GM18867 (cell line): Measurements from ENCODE around the gene CYTH1.
"Not testable (repeated sequence)": the region's sequence is repeated elsewhere in the genome, so short reads cannot be mapped to it uniquely, and the experiment has no call there.

ENCODE experiments used
- ATAC-seq: cut with Tn5 transposase; IDR thresholded peaks from one replicate; pipeline ENCODE4 v1.9.1; 2021; ENCODE audit warnings: mild to moderate bottlenecking, moderate library complexity; ENCODE audit not compliant: unreplicated experiment

CYTH1 gene

DNA sequence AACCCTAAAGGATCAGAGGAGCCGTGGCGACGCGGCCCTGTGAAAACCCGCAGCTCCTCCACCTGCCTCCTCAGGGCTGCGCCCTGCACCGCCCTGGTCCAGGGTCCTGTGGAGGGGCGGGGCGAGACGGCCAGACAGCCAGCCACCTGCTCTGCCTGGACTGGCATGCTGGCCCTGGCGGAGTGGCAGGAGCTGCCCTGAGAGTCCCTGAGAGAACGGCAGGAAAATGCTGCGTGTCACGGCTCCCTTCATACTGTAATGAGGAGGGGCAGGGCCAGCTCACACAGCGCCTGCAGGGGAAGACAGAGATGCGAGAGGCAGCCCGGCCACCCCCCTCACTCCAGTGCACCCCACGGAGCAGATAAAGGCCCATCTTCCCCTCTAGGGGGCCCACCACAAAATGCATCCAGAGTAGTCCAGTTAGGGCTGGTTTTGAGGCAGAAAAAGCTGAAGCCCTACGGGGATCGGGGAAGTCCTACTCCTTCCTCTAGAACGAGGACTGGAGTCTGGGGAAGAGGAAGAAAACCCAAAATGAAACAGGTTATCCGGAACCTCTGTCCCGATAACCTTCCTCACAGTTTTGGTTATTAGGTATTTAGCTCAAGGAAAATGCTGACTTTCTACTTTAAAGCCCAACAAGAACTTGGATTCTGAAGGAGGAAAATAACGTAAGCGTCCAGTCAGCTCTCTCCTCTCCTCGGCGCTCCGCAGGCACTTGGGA, 107.3 kb downstream of the CYTH1 start:
- no peak for ATAC-seq

DNA sequence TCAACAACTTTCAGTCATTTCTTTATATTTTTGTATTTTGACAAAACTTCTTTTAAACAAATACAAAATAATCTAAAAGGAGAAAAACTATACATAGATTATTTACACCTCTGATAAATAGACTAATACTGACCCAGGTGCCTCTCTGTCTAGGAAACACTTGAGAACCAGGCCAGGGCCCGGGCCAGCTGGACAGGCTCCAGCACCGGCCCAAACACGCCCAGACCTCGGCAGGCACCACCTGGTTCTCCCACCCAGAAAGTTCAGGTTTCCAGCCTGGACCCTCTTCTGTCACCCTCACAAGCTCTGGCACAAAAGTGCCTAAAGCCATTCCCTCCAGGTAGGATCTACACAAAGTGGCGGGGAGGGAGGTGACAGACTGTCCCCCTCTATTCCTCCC, 107.9 kb downstream of the CYTH1 start:
- ATAC-seq, result no peak

DNA sequence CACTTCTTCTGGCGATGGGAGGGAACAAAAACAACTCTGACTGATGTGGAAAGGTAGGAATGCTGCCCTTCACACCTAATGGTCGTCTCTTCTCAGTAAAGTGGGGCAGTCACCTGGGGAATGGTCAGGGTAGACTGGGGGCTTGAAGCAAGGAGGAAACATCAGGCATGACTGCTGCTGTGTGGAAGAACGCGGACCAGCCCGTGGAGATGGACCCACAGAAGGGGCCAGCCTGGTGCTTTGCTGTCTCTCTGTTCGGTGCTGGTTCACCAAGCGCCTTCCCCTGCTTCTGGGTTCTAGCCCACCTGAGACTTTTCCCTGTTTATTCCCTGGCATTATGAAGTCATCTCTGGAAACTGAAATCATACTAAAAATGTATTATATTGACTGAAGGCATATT, 108.7 kb downstream of the CYTH1 start:
- no peak for ATAC-seq

DNA sequence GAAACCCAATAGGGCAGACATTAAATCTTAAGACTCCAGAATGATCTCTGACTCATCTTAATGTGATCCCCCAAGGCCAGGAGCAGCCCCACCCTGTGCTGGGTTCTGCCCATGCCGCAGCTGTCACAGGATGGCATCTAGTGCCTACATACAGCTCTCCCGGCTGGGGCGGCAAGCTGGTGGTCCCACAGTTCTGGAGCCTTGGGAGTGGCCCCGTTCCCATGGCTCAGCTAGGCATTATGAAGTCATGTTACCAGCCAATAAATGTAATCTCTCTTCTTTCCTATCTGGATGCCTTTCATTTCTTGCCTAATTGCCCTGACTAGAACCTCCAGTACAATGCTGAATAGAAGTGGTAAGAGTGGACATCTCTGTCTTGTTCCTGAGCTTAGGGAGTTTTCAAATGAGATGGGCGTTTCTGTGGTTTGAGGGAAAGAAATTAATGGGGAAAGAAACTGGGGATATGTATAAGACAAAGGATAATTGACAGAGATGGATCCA, 109.2 kb downstream of the CYTH1 start:
- no peak for ATAC-seq

DNA sequence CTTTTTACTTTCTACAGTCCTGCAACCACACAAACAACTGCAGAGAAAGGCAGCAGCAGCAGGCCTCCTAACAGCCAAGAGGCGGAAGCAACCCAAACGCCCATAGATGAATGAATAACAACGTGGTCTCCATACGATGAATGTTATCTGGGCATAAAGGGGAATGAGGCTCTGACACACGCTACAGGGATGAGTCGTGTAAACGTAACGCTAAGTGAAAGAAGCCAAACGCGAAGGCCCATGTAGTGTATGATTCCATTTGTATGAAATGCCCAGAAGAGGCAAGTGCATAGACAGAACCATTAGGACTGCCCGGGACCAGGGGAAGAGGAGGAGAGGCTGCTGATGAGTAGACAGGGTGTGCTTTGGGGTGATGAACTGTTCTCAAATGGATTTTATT, 110.1 kb downstream of the CYTH1 start:
- no peak for ATAC-seq

DNA sequence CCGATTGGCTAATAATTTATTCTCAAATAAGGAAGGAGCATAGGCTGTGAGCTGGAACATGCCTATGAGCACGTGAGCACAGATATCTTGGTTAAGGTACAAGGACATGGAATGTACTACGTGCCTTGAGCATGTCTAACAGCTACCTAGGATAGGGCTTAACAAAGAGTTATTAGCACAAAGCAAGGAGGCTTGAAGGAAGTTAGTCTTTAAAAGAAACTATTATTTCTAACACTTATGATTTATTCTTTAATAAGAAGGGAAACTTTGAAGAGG, 110.4 kb downstream of the CYTH1 start:
- ATAC-seq, result not testable (repeated sequence)

DNA sequence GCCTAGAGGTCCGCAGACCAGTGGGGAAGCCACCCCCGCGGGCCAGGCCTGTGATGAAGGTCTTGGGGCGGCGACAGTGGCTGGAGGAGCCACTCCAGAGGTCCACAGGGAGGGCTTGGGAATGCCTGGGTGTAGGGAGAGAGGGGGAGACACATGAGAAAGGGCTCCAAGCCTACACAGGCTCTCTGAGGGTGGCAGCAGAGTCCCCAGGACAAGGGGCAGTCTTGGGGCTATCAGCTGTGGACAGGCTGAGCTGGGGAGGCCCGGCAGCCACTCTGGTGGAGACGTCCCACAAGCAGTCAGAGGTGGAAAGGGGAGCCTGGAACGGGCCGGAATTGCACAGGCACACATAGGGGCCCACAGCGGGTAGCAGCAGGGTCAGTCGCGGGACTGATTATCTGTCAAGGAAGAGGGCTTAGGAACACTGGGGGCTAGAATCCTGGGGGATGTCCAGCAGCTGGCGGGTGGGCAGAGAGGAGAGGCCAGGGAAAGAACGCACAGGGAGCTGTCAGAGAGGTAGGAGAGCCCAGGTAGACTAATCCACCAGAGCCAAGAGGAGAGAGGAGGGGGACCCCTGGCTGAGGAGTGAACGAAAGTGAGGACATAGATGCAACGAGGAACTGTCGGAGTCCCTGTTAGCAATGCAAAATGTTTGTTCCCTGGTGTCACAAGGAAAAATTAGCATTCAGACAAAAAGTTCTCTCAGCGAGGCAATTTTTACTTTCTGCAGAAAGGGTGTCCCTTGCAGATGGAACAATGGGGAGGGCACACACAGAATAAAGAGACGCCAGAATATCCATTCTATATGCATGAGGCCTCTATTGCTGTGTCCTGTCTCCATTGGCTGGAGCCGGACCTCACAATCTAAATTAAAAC, 111.0 kb downstream of the CYTH1 start:
- ATAC-seq, result no peak

DNA sequence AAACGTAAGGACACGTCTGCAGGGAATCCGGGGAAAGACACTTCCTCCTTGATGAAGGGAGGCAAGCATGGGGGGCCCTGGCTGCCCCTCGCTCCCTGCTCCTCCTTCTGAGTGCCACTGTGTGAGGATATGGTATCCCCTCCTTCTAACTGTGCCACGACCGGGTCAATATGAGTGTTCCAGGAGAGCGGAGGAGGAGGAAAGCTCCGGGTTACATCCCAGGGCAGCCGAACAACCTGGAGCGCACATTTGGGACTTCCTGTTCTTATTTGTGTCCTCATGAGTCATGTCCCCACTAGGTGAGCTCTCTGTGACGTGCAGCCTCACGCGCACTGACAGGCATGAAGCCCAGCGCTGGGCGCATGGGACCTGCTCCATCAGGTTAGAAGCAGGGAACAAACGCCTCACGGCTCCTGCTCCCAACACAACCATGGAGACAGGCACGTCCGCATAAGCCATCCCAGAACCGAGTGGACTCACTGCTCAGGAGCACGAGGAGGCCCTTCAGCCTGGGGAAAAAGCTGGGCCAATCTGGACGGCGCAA, 112.0 kb downstream of the CYTH1 start:
- no peak for ATAC-seq

DNA sequence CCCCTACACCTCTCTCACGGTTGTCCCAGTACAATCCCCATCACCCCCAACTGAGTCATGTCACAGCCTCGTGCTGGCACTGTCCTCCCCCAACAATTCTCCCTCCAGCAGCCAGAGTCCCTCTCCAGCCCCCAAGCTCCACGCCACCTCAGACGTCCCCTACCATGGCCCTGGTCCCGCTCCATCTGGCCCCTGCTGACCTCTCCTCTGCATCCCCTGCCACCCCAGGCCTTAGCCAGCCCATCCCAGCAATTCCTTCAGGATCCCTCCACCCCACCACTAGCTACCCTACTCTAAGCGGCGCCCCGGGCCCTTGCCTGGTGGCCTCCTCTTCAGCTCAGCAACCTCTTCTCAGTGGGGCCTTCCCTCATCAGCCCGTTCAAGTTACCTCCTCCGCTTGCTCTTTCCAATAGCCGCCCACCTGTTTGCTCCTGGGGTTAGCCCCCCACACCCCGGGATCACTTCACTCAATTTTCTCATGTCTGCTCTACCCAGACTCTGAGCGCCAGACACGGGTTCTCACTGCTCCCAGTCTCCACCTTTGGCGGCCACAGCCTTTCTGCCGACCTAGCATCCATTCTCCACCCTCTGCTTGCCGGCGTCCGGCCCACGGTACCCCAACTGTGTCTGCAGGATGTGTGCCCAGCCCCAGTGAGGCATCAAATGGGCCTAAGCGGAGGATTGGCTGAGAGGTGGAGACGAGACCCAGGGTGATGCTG, 112.7 kb downstream of the CYTH1 start:
- ATAC-seq, result no peak

DNA sequence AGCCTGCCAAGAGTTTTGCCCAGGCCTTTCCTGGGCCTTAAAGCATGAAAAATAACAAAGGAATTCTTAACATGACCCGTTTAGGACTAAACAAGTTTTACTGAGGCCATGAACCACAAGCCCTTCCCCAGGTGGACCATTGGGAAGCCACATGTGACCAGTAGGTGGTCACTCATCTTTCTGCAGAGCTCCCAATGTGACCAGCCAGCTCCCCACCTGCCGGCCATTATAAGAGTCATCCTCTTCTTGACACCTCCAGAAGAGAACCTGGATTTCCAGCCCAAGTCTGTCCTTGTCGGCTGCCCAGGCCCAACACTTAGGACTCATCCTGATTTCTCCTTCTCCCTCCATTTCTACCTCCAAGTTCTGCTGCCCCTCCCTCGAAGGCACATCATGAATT, 113.2 kb downstream of the CYTH1 start:
- ATAC-seq, result no peak

DNA sequence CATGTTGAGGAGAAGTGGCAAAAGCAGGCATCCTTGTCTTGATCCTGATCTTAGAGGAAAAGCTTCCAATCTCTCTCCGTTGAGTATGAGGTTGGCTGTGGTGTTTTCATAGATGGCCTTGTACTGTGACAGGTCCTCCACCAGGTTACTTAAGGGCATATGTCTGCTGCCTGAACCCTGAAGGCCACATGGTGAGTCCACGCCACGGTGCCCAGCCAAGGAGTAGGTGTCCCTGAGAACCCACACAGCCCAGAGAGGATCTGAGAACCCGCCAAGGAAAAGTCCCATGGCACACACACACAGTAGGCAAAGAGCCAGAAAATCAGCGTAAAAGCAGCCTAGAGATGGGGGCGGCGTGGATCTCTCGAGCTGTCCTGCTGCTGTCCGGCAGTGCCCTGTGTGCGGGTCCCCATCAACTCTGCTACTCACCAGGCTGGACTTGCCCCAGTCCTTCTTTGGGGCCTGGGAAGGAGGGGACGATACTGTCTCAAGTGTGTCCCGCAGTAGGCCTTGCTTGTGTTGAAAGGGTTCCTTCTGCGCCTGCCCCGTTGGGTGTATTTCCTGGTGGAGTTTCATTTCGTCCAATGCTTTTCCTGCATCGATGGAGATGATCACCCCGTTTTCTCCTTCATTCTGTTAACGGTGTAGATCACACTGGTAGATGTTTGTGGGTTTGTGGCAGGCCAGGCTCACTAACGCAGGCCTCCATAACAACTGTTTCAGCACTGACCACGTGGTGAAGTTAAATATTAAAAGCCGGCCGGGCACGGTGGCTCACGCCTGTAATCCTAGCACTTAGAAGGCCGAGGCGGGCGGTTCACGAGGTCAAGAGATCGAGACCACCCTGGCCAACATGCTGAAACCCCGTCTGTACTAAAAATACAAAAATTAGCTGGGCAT, 114.1 kb downstream of the CYTH1 start:
- no peak for ATAC-seq

DNA sequence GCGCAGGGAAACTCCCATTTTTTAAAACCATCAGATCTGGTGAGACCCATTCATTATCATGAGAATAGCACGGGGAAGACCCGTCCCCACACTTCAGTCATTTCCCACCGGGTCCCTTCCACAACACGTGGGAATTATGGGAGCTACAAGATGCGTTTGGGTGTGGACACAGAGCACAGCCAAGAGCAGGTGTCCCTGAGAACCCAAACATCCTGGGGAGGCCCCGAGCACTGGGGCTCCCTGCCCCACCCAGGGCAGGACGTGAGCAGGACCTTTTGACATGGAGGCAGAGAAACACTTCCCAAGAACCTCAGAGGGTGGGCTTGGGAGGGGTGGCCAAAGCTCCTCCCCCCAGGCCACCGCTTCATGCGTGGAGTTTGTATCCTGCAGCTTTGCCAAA, 115.0 kb downstream of the CYTH1 start:
- no peak for ATAC-seq

DNA sequence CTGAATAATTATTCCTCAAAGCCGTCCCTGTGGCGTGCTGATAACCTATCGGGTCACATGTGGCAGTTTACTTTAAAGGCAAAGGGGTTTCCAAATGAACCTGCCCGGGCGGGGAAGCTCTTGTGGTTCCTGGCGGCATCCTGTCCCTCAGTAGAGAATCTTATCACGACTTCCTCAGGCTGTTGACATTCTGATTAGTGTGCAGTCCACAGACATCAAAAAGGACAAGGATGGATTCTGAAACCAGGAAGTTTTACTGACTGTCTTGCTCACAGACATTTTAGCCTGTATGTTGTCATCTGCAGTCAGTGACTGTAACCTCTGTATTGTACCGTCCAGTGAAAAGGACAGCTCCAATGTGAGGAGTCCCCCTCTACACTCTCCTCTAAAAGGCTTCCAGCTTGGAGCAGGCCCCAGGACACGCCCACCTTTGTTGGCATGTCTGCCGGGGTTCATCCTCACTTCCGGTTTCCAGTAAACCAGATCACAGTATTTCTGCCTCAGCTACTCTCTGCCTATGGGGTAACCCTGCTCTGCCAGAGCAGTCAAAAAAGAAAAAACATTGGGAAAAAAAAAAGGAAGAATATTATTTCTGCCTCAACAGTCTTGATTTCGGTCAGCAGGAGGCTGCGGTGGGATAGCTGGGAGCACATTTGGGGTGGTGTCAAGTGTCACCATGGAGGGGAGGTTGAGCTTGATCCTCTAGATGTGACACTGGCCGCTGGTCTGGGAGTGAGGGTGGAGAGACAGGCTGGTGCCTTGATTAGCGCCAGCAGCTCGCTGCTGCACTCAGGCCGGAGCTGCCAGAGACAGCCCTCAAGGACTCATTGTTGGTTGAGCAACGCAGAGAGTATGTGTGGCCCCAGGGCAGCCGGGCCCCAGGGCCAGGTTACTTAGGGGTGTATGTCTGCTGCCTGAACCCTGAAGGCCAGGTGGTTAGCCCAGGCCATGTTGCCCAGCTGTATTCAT, 115.8 kb downstream of the CYTH1 start:
- ATAC-seq, result no peak

DNA sequence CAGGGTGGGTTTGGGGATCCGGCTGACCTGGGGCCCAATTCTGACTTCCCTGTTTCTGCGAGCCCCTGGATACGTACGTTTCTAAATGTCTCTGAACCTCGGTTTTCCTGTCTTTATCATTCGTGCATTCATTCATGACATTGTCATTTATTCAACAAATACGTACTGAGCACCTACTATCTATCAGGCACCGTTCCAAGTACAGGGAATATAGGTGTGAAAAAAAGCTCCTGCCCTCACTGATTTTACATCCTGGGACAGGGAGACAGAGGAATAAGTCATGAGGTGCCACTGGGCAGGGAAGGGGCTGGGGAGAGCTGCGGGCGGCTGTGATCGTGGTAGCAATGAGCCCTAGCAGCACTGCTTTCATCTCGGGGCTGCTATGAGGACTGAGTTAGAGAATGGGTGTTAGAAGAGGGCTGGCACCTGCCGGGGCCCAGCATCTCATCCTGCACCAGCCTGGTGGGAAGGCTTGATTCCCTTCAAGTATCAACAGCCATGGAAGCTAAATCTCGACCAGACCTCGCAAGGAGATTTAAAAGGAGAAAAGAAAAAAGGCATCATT, 116.6 kb downstream of the CYTH1 start:
- ATAC-seq, result no peak

DNA sequence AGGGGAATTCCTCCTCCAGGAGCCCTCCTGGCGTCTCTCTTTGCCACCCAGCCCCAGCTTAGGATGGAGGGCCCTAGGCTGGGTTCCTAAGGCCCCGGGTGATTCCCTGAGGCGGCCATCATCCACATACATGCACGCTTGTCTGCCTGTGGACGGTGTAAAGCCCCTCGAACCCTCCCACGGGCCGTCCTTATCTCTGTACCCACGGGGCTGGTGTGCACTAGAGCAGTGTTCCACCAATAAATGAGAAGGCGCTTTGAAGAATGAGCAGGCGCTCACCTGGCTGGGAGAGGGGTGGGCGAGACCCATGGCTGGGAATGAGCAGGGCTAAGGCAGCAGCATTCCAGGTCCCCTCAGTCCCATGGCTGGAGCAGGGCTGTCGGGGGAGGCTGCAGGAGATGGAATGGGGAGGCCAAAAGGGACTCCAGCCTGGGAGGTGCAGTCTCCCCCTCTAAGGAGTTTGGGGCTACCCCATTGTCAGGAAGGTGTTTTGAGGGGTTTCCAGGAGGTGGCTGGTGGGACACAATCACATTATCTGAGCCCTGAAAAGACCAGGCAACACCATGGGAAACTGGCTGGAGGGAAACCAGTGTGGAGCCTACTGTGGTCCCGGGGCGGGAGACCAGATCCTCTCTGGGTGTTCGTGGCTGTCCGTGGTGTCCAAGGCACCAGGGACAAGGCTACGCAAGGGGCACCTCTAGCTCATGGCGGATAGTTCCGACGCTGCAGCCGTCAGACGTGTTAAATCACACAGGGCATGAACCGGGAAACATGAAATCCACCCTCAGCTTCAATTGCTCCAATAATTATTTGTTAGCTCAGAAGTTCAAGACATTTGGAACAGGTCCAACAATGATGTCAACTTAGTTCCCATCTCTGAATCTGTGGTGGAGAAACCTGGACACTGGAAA, 117.3 kb downstream of the CYTH1 start:
- no peak for ATAC-seq

DNA sequence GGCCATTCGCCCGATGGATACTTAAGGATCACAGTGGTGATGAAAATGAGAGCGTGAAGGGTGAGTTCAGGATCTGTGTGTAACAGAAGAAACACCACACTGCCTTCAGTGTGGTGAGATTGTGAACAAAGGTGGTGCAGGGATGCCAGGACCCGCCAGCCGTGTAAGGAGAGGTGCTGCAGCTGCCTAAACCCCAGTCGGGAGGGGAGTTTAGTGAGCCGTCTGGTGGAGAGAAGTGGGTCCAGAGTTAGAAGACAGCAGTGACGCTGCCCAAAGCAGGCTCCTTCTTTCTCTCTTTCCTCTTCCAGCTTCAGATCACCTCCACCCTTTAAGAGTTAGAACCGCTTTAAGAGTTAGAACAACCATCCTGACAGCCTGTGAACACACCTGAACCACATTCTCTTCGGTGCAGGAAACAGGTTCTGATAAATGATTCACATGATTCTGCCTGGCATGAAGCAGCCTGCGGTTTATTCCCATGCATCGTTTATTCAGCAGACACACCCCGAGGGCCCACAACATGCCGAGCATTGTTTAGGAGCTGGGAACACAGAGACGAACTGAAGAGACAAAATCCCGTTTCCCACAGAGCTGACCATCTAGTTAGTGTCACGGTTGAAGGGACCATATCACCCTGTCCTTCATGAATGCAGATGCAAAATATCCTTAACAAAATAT, 120.8 kb downstream of the CYTH1 start:
- no peak for ATAC-seq

DNA sequence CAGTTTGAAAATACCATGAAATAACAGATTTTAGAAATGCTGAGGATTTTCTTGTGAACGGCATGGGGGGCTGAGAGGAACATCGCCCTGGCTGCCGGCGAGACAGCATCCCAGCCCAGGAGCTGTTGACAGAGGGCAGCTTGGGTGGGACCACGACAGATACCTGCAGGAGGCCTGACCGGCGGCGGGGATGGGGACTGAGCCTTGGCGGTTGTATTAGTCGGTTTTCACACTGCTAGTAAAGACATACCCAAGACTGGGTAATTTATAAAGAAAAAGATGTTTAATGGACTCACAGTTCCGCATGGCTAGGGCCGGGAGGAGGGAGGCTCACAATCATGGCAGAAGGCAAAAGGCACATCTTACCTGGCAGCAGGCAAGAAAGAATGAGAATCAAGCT, 122.5 kb downstream of the CYTH1 start:
- ATAC-seq, result no peak
